Brain pericyte (primary cell): ENCODE measurements around the gene XNDC1N.

Experiments
- DNase-seq: peaks from one replicate; pipeline ENCODE4 v3.0.0-alpha.2; 2012; ENCODE audit warnings: low read depth, low spot score

XNDC1N gene

GRCh38 chr11:71927820-71928736 lies at the start of gene XNDC1N:
Gene XNDC1N, minus strand, starts transcription at chr11:71928594. Its CDS starts 5,241 bp downstream, at chr11:71923353.
- no peak for DNase-seq

GRCh38 chr11:71977743-71978418 lies 49.5 kb upstream of the XNDC1N start:
- DNase-seq: no peak

- no peak for DNase-seq
Observed at GRCh38 chr11:71977090-71977489, 48.7 kb upstream of the XNDC1N start.

GRCh38 chr11:71976551-71976950 lies 48.2 kb upstream of the XNDC1N start:
- DNase-seq: no peak

GRCh38 chr11:71971680-71972079 lies 43.3 kb upstream of the XNDC1N start:
- no peak for DNase-seq

- no peak for DNase-seq
Observed at GRCh38 chr11:71964641-71965040, 36.2 kb upstream of the XNDC1N start.

GRCh38 chr11:71963468-71963867 lies 35.1 kb upstream of the XNDC1N start:
- no peak for DNase-seq

GRCh38 chr11:71962428-71963038 lies 34.1 kb upstream of the XNDC1N start:
- DNase-seq: no peak

- no peak for DNase-seq
Observed at GRCh38 chr11:71955898-71956456, 27.6 kb upstream of the XNDC1N start.

- DNase-seq: no peak
Observed at GRCh38 chr11:71951741-71952310, 23.4 kb upstream of the XNDC1N start.

GRCh38 chr11:71949034-71949433 lies 20.6 kb upstream of the XNDC1N start:
- DNase-seq: no peak

GRCh38 chr11:71948314-71949027 lies 20.1 kb upstream of the XNDC1N start:
- no peak for DNase-seq

- DNase-seq: no peak
Observed at GRCh38 chr11:71947498-71947897, 19.1 kb upstream of the XNDC1N start.

GRCh38 chr11:71946144-71946571 lies 17.8 kb upstream of the XNDC1N start:
- no peak for DNase-seq

- no peak for DNase-seq
Observed at GRCh38 chr11:71940561-71941219, 12.3 kb upstream of the XNDC1N start.

- DNase-seq: no peak
Observed at GRCh38 chr11:71937826-71938225, 9.4 kb upstream of the XNDC1N start.

- no peak for DNase-seq
Observed at GRCh38 chr11:71936825-71937224, 8.4 kb upstream of the XNDC1N start.

GRCh38 chr11:71935338-71935925 lies 7.0 kb upstream of the XNDC1N start:
- no peak for DNase-seq

GRCh38 chr11:71934213-71934612 lies 5.8 kb upstream of the XNDC1N start:
- no peak for DNase-seq
